Tibial artery (tissue), 4 donors: ENCODE data around the gene MAP3K10.

Experiments used
- DNase-seq, 2 donors: peaks; one replicate each; pipeline ENCODE4 v3.0.0-alpha.2; 2019
- H3K27ac ChIP-seq, 2 donors: fragments of 200-600 bp; sonication (generic) in 1 of 2; 1 replicate in 1 of 2; 2 replicates in 1 of 2; pipeline ENCODE4 v1.5.1; 2018 to 2019; ENCODE audit warnings: mild to moderate bottlenecking in 1 of 2
- H3K27me3 ChIP-seq, 2 donors: fragments of 200-600 bp; sonication (generic) in 1 of 2; one replicate each; pipeline versions ENCODE4 v1.5.1 to v1.6.0; 2016 to 2019
- H3K36me3 ChIP-seq, 3 donors: fragments of 200-600 bp; sonication (generic) in 2 of 3; one replicate each; pipeline ENCODE4 v1.5.1; 2016 to 2019; ENCODE audit warnings: mild to moderate bottlenecking in 2 of 3
- H3K4me1 ChIP-seq, 4 donors: fragments of 200-600 bp; sonication (generic) in 2 of 4; 1 replicate in 3 of 4; 2 replicates in 1 of 4; pipeline ENCODE4 v1.5.1; 2016 to 2019
- H3K4me3 ChIP-seq, 2 donors: fragments of 200-600 bp; sonication (generic) in 1 of 2; 1 replicate in 1 of 2; 2 replicates in 1 of 2; pipeline ENCODE4 v1.5.1; 2018 to 2019; ENCODE audit warnings: mild to moderate bottlenecking in 2 of 2
- H3K9me3 ChIP-seq, 3 donors: fragments of 200-600 bp; sonication (generic) in 1 of 3; one replicate each; pipeline ENCODE4 v1.5.1; 2016 to 2019
- intact Hi-C: fragments of 100-400 bp; cut with DNase I; formaldehyde crosslinking; loops from one replicate; pipeline ENCODE4 v1.15.0; 2023; ENCODE audit warnings: low total_unique reads
- TF ChIP-seq, protein P1 (sequence below), 2 experiments: fragments of 200-600 bp in 1 of 2; fragments of 450-650 bp in 1 of 2; IDR thresholded peaks; one replicate each; pipeline ENCODE4 v1.5.1; 2017 to 2019; ENCODE audit warnings: antibody characterized with exemption in 2 of 2, mild to moderate bottlenecking in 1 of 2, moderate library complexity in 1 of 2

MAP3K10 gene

DNA sequence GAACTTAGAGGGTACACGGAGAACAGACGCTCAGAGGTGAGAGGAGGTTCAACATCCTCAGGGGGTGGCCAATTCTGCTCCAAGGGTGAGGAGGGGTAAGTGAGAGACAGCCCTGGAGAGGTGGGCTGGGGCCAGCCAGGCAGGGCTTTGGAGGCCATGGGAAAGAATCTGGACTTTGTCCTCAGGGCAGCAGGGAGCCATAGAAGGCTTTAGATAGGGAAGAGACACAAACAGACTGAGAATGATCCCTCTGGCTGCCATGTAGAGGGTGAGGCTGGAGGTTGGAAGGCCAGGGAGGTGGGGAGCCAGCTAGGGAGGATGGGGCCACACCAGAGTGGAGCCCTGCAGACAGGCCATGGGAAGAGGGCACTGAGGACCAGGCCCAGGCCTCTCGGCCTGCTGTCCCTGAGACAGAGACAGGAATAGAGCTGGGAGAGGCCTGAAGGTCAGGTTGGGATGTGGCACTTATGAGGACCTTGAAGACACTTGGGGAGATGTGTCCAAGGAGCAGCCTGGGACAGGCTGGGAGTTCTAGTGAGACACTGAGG, 64.5 kb downstream of the MAP3K10 start:
- H3K27ac ChIP-seq: no peak overlapping the region
- no peak overlapping the region for H3K4me3 ChIP-seq
- DNase-seq: no peak
- no peaks in the 10 kb centered on the region for H3K27me3 ChIP-seq
- H3K9me3 ChIP-seq: no peaks in the 10 kb centered on the region
- H3K36me3 ChIP-seq: peaks cover 37 to 57% (median 40%) of the 10 kb centered on the region in 3 donors
- H3K4me1 ChIP-seq: peaks cover 0 to 20% (median 2%) of the 10 kb centered on the region in 4 donors
- intact Hi-C loops: no loop called here
- TF ChIP-seq, protein P1, sequence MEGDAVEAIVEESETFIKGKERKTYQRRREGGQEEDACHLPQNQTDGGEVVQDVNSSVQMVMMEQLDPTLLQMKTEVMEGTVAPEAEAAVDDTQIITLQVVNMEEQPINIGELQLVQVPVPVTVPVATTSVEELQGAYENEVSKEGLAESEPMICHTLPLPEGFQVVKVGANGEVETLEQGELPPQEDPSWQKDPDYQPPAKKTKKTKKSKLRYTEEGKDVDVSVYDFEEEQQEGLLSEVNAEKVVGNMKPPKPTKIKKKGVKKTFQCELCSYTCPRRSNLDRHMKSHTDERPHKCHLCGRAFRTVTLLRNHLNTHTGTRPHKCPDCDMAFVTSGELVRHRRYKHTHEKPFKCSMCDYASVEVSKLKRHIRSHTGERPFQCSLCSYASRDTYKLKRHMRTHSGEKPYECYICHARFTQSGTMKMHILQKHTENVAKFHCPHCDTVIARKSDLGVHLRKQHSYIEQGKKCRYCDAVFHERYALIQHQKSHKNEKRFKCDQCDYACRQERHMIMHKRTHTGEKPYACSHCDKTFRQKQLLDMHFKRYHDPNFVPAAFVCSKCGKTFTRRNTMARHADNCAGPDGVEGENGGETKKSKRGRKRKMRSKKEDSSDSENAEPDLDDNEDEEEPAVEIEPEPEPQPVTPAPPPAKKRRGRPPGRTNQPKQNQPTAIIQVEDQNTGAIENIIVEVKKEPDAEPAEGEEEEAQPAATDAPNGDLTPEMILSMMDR (IDR thresholded peaks at IDR 0.05): no peak

DNA sequence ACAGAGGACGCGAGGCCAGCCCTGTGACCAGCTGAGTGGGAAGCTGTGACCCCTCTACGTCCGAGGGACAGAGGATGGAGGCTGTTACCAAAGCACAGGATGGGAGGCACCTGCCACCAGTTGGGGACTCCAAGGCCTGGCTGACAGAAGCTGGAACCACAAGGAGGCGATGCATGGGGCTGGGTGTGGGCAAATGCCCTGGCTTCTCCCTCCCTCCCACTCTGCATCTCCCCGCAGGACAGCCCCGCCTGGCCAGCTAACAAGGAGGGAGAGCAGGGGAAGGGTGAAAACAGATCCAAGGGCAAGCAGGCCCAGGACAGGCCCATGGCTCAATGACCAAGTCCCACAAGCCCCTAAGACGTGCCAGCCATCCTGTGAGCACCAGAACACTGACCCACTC, 65.3 kb downstream of the MAP3K10 start:
- intact Hi-C loops: no loop called here
- no peak overlapping the region for H3K4me3 ChIP-seq
- no peak for DNase-seq
- no peak overlapping the region for H3K27ac ChIP-seq
- no peaks in the 10 kb centered on the region for H3K9me3 ChIP-seq
- TF ChIP-seq, protein P1 (IDR thresholded peaks at IDR 0.05): no peak
- no peaks in the 10 kb centered on the region for H3K27me3 ChIP-seq
- peaks cover 30 to 54% (median 40%) of the 10 kb centered on the region in 3 donors for H3K36me3 ChIP-seq
- peaks cover 0 to 20% (median 2%) of the 10 kb centered on the region in 4 donors for H3K4me1 ChIP-seq

DNA sequence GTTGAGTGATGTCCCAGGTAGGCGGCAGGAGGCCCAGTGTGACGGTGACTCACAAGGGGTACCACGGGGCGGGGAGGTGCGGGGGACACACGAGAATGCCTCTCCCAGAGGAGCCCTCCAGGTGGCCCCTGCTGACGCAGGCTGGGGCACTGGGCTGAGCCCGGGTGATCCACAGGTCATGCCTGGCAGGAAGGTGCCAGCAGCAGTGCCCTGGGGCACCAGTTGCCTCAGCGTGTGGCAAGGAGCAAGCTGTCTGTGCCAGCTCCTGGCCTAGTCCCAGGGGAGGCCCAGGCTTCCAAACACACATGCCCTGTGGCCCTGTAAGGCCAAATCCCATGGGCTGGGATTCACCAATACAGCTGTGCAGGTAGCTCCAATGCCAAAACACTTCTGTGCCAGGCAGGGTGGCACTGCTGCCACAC, 65.9 kb downstream of the MAP3K10 start:
- H3K27me3 ChIP-seq: no peaks in the 10 kb centered on the region
- H3K36me3 ChIP-seq: peaks cover 30 to 51% (median 40%) of the 10 kb centered on the region in 3 donors
- no peak for DNase-seq
- TF ChIP-seq, protein P1 (IDR thresholded peaks at IDR 0.05): no peak
- peaks cover 0 to 16% (median 2%) of the 10 kb centered on the region in 4 donors for H3K4me1 ChIP-seq
- H3K27ac ChIP-seq: no peak overlapping the region
- H3K4me3 ChIP-seq: no peak overlapping the region
- H3K9me3 ChIP-seq: no peaks in the 10 kb centered on the region
- intact Hi-C loops: no loop called here

DNA sequence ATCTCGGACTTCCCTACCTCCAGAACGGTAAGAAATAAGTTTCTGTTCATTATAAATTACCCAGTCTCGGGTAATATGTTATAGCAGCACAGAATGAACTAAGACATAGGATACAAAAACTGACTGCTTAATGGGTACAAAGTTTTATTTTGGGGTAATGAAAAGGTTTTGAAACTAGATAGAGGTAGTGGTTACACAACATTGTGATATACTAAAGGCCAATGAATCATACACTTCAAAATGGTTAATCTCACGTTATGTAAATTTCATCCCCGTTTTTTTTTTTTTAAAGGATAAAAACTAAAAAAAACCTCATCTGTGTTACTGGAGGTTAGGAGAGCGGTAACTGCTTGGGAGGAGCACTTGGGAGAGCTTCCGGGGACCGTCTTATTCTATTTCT, 70.4 kb downstream of the MAP3K10 start:
- TF ChIP-seq, protein P1 (IDR thresholded peaks at IDR 0.05): no peak
- DNase-seq: no peak
- Histone ChIP-seq H3K9me3 (no peaks in the 10 kb centered on the region), H3K4me1 (peaks cover 0 to 20% (median 13%) of the 10 kb centered on the region in 4 donors), H3K27ac (no peak overlapping the region), H3K4me3 (no peak overlapping the region), H3K36me3 (peaks cover 15 to 40% (median 36%) of the 10 kb centered on the region in 3 donors), H3K27me3 (no peaks in the 10 kb centered on the region)
- intact Hi-C loops: no loop called here

- Histone ChIP-seq H3K4me3 (no peak overlapping the region), H3K9me3 (no peaks in the 10 kb centered on the region), H3K27me3 (no peaks in the 10 kb centered on the region), H3K36me3 (peaks cover 14 to 35% (median 30%) of the 10 kb centered on the region in 3 donors), H3K4me1 (peaks cover 0 to 20% (median 11%) of the 10 kb centered on the region in 4 donors), H3K27ac (no peak overlapping the region)
- intact Hi-C loops: no loop called here
- DNase-seq: no peak
- TF ChIP-seq, protein P1 (IDR thresholded peaks at IDR 0.05): no peak
These were observed 71.2 kb downstream of the MAP3K10 start for GRCh38 chr19:40262422-40262821.
